ENCODE data around the gene RAPGEF1. TPM values are rescaled to one million over a fixed set of nuclear protein-coding genes. Genes with fewer than 3 reads are reported as not detected.
A peak's percentile ranks its signal among the peaks of the same experiment; 100 is the strongest.
"Not testable (repeated sequence)": the region's sequence is repeated elsewhere in the genome, so short reads cannot be mapped to it uniquely, and the experiment has no call there.

RAPGEF1 gene
- total RNA-seq, 4 donors from 2014 or later, result 13.1 to 73.7 (median 26.2) TPM

GRCh38 chr9:131668057-131668438, 71.8 kb downstream of the RAPGEF1 start:
- H3K27ac ChIP-seq, result peak overlapping the region; percentile 74 to 97
- DNase-seq, result no peak
- intact Hi-C loops (cut with DNase I; ENCODE audit: low total_unique reads), result no loop called here
- peaks cover 11 to 32% of the 10 kb centered on the region in 2 donors for H3K4me1 ChIP-seq
- no peak for TF ChIP-seq CTCF (IDR thresholded peaks at IDR 0.05)
- TF ChIP-seq POLR2A (IDR thresholded peaks at IDR 0.05), result no peak
- H3K27me3 ChIP-seq, result no peaks in the 10 kb centered on the region
- no peak overlapping the region for H3K4me3 ChIP-seq
- no peaks in the 10 kb centered on the region for H3K9me3 ChIP-seq
- H3K36me3 ChIP-seq, result no peaks in the 10 kb centered on the region

GRCh38 chr9:131667576-131667975, 72.3 kb downstream of the RAPGEF1 start:
- DNase-seq, result no peak
- Histone ChIP-seq H3K27me3 (no peaks in the 10 kb centered on the region), H3K4me1 (peaks cover 11 to 32% of the 10 kb centered on the region in 2 donors), H3K27ac (peak overlapping the region; percentile 74 to 97), H3K9me3 (no peaks in the 10 kb centered on the region), H3K4me3 (no peak overlapping the region), H3K36me3 (no peaks in the 10 kb centered on the region)
- intact Hi-C loops (cut with DNase I; ENCODE audit: low total_unique reads), result no loop called here
- no peak for TF ChIP-seq POLR2A (IDR thresholded peaks at IDR 0.05)
- no peak for TF ChIP-seq CTCF (IDR thresholded peaks at IDR 0.05)

DNA sequence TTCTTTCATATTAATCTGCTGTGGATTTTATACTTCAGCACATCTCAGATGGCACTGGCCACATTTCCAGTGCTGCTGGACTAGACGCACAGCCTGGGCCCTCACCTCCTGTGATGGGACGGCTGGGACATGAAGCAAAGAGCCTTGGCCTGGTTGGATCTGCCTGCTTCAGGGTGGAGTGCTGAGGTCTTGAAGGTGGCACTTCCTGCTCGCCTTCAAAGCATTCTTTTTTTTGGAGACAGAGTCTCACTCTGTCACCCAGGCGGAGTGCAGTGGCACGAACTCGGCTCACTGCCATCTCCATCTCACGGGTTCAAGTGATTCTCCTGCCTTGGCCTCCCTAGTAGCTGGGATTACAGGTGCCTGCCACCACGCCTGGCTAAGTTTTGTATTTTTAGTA, 73.1 kb downstream of the RAPGEF1 start:
- Histone ChIP-seq H3K27me3 (no peaks in the 10 kb centered on the region), H3K9me3 (no peaks in the 10 kb centered on the region), H3K4me1 (peaks cover 11 to 25% of the 10 kb centered on the region in 2 donors), H3K4me3 (no peak overlapping the region), H3K36me3 (no peaks in the 10 kb centered on the region), H3K27ac (peak overlapping the region; percentile 74 to 97)
- no peak for TF ChIP-seq POLR2A (IDR thresholded peaks at IDR 0.05)
- no peak for TF ChIP-seq CTCF (IDR thresholded peaks at IDR 0.05)
- intact Hi-C loops (cut with DNase I; ENCODE audit: low total_unique reads), result no loop called here
- no peak for DNase-seq

DNA sequence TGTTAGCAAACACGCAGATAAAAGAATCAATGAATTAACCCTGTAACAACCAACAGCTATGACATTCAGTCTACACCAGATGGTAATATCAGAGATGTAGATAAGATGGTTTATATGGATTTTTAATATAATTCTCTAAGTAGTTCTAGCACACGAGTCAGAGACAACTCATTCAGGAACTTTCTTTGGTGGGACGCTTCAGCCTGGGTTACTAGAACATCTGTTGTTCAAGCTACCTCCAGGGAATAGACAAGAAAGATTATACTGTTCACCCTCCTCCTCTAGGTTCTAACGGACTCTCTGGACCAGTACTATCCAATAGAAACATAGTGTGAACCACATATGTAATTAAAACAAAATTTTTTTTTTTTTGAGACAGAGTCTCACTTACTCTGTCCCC, 73.8 kb downstream of the RAPGEF1 start:
- H3K4me1 ChIP-seq, result peaks cover 11 to 25% of the 10 kb centered on the region in 2 donors
- intact Hi-C loops (cut with DNase I; ENCODE audit: low total_unique reads), result no loop called here
- DNase-seq, result no peak
- no peak overlapping the region for H3K4me3 ChIP-seq
- TF ChIP-seq POLR2A (IDR thresholded peaks at IDR 0.05) (no peak), CTCF (IDR thresholded peaks at IDR 0.05) (no peak)
- H3K27me3 ChIP-seq, result no peaks in the 10 kb centered on the region
- no peak overlapping the region for H3K27ac ChIP-seq
- no peaks in the 10 kb centered on the region for H3K9me3 ChIP-seq
- H3K36me3 ChIP-seq, result no peaks in the 10 kb centered on the region

DNA sequence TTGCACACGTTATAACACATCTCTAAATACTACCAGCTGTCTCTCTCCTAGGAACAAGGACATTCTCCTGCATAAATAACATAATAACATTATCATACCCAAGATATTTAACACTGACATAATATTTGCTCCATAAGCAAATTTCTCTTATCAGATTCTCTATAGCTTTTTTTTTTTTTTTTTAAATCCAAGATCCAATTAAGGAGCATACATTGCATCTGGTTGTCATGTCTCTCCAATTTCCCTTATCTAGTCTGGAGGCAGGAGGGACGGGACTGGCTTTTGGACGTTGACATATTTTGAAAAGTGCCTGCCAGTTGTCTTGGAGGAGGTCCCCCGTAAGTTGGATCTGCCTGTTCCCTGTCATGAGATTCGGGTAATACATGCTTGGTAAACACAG, 76.6 kb downstream of the RAPGEF1 start:
- no peak for DNase-seq
- Histone ChIP-seq H3K27me3 (no peaks in the 10 kb centered on the region), H3K4me3 (no peak overlapping the region), H3K27ac (no peak overlapping the region), H3K4me1 (peaks cover 0 to 9% of the 10 kb centered on the region in 2 donors), H3K9me3 (no peaks in the 10 kb centered on the region), H3K36me3 (no peaks in the 10 kb centered on the region)
- intact Hi-C loops (cut with DNase I; ENCODE audit: low total_unique reads), result no loop called here
- TF ChIP-seq POLR2A (IDR thresholded peaks at IDR 0.05) (no peak), CTCF (IDR thresholded peaks at IDR 0.05) (no peak)

DNA sequence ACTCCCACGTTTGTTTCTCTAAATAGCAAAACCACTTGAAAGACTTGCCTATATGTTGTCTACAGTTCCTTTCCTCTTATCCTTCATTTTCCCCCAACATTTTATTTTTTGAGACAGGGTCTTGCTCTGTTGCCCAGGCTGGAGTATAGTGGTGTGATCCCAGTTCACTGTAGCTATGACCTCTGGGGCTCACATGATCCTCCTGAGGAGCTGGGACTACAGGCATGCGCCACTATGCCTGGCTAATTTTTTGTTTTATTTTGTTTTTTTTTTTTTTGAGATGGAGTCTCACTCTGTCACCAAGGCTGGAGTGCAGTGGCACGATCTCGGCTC, 77.6 kb downstream of the RAPGEF1 start:
- intact Hi-C loops (cut with DNase I; ENCODE audit: low total_unique reads); H3K4me3 ChIP-seq; H3K27me3 ChIP-seq: not testable (repeated sequence)

More for the DNA sequence above, 77.6 kb downstream of the RAPGEF1 start:
- H3K36me3 ChIP-seq, H3K9me3 ChIP-seq, DNase-seq, H3K4me1 ChIP-seq, H3K27ac ChIP-seq: not testable (repeated sequence)

All from uterus (tissue), 4 donors.